Osteocyte (in vitro differentiated cells): ENCODE data around the gene RAPGEF4. TPM values are rescaled to one million over a fixed set of nuclear protein-coding genes. Genes with fewer than 3 reads are reported as not detected.

ENCODE experiments used
- DNase-seq: peaks from one replicate; pipeline ENCODE4 v3.0.0; 2021; ENCODE audit warnings: mixed read lengths; ENCODE audit not compliant: unreplicated experiment; ENCODE audit errors: extremely low spot score
- H3K27ac Mint-ChIP-seq: one replicate; pipeline ENCODE4 v1.8.0; 2021; ENCODE audit warnings: mild to moderate bottlenecking, mixed read lengths; ENCODE audit not compliant: unreplicated experiment
- H3K27me3 Mint-ChIP-seq: one replicate; pipeline ENCODE4 v1.8.0; 2021; ENCODE audit warnings: mixed read lengths; ENCODE audit not compliant: unreplicated experiment
- H3K36me3 Mint-ChIP-seq: one replicate; pipeline ENCODE4 v1.8.0; 2021; ENCODE audit warnings: mixed read lengths; ENCODE audit not compliant: unreplicated experiment
- H3K4me1 Mint-ChIP-seq: one replicate; pipeline ENCODE4 v1.8.0; 2021; ENCODE audit warnings: mixed read lengths; ENCODE audit not compliant: unreplicated experiment
- H3K4me3 Mint-ChIP-seq: one replicate; pipeline ENCODE4 v1.8.0; 2021; ENCODE audit warnings: mild to moderate bottlenecking, moderate library complexity, mixed read lengths; ENCODE audit not compliant: unreplicated experiment
- H3K9me3 Mint-ChIP-seq: one replicate; pipeline ENCODE4 v1.8.0; 2021; ENCODE audit warnings: mixed read lengths; ENCODE audit not compliant: unreplicated experiment
- total RNA-seq: library from RNA; stranded (reverse); gene quantifications from 2 replicates; pipeline ENCODE4 v1.2.1, GENCODE V29; 2021
- TF ChIP-seq, protein P1 (sequence below): fragments of 200-600 bp; sonication (generic); IDR thresholded peaks from 2 replicates; pipeline ENCODE4 v1.5.0; 2021; ENCODE audit warnings: antibody characterized with exemption, mild to moderate bottlenecking, moderate library complexity

Gene RAPGEF4
- total RNA-seq, 1 donor from 2014 or later: 0.91 TPM

DNA sequence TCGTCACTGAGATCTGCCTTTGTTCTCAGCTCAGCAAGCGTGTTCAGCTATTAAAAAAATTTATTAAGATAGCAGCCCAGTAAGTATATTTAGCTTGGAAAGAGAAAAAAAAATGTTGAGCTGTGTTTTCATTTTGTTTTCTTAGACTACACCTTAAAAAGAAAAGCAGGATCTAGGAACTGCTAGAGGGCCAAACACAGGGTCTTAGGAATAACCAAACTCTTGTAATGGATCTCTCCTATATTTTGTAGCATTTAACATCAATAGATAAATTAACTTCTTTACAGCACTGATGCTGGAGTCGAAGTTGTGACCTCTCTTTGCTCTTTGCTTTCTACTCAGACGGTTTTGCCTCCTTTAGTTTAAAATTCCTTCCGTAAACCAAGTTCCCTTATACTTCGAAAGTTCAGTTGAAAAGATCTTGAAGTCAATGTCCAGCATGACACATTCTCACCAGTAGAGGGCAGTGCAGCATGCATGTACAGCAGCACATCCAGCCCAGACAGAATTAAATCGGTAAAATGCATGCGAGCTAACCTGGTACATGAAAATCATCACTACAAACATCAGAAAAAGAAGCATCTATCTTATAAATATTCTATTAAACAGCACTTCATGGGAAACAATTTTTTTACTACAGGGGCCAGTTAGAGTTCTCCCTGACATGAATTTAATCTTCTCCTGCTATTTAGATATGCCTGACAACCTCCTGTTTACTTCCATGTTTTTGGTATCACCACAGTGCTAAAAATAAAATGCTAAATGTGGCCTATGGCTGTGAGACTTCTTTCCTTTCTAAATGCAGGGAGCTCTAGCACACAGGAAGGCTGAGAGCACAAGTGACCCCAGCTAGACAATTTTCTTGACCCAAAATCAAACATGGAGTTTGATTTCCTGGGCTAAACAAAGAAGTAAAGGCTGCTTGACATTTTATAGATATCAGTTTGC is 291.8 kb downstream of the RAPGEF4 start:
- DNase-seq: peak; percentile 91
- no peak overlapping the region for H3K4me3 Mint-ChIP-seq
- H3K36me3 Mint-ChIP-seq: no peaks in the 10 kb centered on the region
- TF ChIP-seq, protein P1, sequence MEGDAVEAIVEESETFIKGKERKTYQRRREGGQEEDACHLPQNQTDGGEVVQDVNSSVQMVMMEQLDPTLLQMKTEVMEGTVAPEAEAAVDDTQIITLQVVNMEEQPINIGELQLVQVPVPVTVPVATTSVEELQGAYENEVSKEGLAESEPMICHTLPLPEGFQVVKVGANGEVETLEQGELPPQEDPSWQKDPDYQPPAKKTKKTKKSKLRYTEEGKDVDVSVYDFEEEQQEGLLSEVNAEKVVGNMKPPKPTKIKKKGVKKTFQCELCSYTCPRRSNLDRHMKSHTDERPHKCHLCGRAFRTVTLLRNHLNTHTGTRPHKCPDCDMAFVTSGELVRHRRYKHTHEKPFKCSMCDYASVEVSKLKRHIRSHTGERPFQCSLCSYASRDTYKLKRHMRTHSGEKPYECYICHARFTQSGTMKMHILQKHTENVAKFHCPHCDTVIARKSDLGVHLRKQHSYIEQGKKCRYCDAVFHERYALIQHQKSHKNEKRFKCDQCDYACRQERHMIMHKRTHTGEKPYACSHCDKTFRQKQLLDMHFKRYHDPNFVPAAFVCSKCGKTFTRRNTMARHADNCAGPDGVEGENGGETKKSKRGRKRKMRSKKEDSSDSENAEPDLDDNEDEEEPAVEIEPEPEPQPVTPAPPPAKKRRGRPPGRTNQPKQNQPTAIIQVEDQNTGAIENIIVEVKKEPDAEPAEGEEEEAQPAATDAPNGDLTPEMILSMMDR: peak; percentile 94
- no peak overlapping the region for H3K27ac Mint-ChIP-seq
- H3K9me3 Mint-ChIP-seq: no peaks in the 10 kb centered on the region
- peaks cover 23% of the 10 kb centered on the region for H3K4me1 Mint-ChIP-seq
- H3K27me3 Mint-ChIP-seq: no peaks in the 10 kb centered on the region

DNA sequence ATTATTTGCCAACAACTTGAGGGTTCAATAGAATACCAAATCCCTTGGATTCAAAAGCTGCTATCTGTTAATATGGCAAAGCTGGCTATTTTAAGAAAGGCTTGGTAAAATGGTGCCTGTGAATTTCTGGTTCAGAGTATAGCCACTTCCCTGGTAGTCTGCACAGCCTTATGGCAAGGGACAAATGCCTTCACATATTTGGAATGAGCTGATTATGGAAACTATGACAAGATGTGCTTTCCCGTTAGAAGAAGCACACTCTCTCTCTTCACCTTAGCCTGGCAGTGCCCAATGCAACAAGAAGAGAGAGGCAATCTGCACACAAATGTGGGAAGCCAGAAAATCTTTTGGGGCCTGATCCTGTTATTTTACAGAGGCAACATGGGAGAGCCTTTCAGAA is 292.5 kb downstream of the RAPGEF4 start:
- peaks cover 28% of the 10 kb centered on the region for H3K4me1 Mint-ChIP-seq
- TF ChIP-seq, protein P1: no peak
- no peak for DNase-seq
- H3K4me3 Mint-ChIP-seq: no peak overlapping the region
- H3K27me3 Mint-ChIP-seq: no peaks in the 10 kb centered on the region
- no peaks in the 10 kb centered on the region for H3K36me3 Mint-ChIP-seq
- no peaks in the 10 kb centered on the region for H3K9me3 Mint-ChIP-seq
- H3K27ac Mint-ChIP-seq: no peak overlapping the region

DNA sequence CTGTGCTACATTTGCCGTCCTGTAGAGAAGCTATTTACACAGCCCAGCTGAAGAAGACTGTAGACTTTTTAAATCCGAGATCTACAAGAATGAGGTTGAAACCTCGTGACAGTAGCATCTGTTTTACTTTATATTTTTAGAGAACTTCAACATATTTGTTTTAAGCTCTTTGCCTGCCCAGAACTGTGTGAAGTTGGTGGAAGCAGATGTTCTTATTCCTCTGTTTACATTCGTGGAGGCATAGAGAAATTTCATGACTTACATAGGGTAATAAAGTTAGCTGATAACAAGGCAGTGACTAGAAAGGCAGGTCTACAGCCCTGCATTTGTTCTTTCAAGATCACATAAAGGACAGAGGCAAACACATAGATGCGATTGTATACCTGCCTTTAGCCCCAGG is 293.0 kb downstream of the RAPGEF4 start:
- H3K4me3 Mint-ChIP-seq: no peak overlapping the region
- no peaks in the 10 kb centered on the region for H3K27me3 Mint-ChIP-seq
- TF ChIP-seq, protein P1: no peak
- peaks cover 28% of the 10 kb centered on the region for H3K4me1 Mint-ChIP-seq
- H3K27ac Mint-ChIP-seq: peak overlapping the region; percentile 63
- no peak for DNase-seq
- H3K9me3 Mint-ChIP-seq: no peaks in the 10 kb centered on the region
- no peaks in the 10 kb centered on the region for H3K36me3 Mint-ChIP-seq

DNA sequence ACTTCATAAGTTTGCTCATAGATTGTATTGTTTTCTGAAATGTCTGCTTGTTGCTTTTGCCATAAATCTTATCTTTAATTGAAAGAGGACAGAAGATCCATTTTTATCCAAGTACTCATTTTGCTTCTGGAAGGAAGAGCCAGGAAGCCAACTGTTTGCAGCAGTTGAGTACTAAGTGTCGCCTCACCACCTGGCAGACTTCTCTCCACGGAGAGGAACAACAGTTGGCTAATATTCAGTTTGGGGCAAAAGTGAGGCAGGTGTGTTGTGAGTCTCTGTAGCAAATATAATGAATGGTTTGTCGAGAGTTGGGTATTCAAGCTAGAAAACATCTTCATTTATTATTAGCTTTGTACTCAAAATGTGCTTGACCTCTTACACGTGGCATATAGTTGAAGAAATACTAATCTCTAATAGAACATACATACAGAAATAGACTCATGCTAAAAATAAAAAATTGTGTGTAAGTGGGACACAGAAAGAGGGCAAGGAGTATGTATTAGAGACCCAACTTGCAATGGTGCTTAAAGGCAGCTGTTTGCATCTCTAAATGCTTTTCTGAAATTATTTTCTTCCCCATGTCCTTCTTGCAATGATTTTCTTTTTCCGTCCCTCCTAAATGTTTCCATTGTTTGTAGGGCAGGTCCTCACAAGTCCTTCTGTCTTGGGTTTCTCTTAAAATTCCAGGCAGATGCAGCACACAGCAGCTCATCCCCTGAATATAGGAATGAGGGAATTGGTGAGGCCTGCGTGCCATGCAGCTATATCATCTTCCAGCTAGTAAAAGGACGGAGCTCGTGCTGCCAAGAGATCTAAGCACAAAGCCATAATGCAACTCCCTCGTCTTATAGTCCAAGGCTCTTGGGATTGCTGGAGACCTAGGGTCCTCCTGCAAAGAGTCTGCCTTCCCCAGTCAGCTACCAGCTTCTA is 295.2 kb downstream of the RAPGEF4 start:
- Mint-ChIP-seq H3K4me1 (peaks cover 32% of the 10 kb centered on the region), H3K36me3 (no peaks in the 10 kb centered on the region), H3K27me3 (no peaks in the 10 kb centered on the region), H3K4me3 (no peak overlapping the region), H3K27ac (no peak overlapping the region), H3K9me3 (no peaks in the 10 kb centered on the region)
- TF ChIP-seq, protein P1: no peak
- no peak for DNase-seq
